HG03571 (cell line): ENCODE data around the gene REXO4.
A peak's percentile ranks its signal among the peaks of the same experiment; 100 is the strongest.
"Not testable (repeated sequence)": the region's sequence is repeated elsewhere in the genome, so short reads cannot be mapped to it uniquely, and the experiment has no call there.

ENCODE experiments used
- ATAC-seq: cut with Tn5 transposase; IDR thresholded peaks from one replicate; pipeline ENCODE4 v1.9.1; 2021; ENCODE audit not compliant: unreplicated experiment

Gene REXO4

GRCh38 chr9:133421615-133422542 lies 4.1 kb upstream of the REXO4 start, which contains the start of gene ADAMTS13:
Gene ADAMTS13, plus strand, starts transcription at chr9:133422367. Its CDS starts 77 bp downstream, at chr9:133422444.
- ATAC-seq, result no peak

GRCh38 chr9:133420392-133420827 lies 2.6 kb upstream of the REXO4 start:
- ATAC-seq, result no peak

GRCh38 chr9:133419005-133419404 lies 1.2 kb upstream of the REXO4 start:
- no peak for ATAC-seq

GRCh38 chr9:133415170-133415569 lies 2.6 kb downstream of the REXO4 start:
- ATAC-seq, result no peak

- ATAC-seq, result no peak
These were observed 9.8 kb downstream of the REXO4 start for GRCh38 chr9:133408042-133408441.

- ATAC-seq, result peak; percentile 57
These were observed 11.1 kb downstream of the REXO4 start for GRCh38 chr9:133406480-133407307.

GRCh38 chr9:133405508-133406438 lies 12.0 kb downstream of the REXO4 start:
- no peak for ATAC-seq

GRCh38 chr9:133404454-133405002 lies 13.3 kb downstream of the REXO4 start:
- no peak for ATAC-seq

- no peak for ATAC-seq
These were observed 13.9 kb downstream of the REXO4 start for GRCh38 chr9:133403766-133404453.

GRCh38 chr9:133402689-133403088 lies 15.1 kb downstream of the REXO4 start:
- no peak for ATAC-seq

GRCh38 chr9:133401588-133401987 lies 16.2 kb downstream of the REXO4 start:
- no peak for ATAC-seq

GRCh38 chr9:133400292-133400691 lies 17.5 kb downstream of the REXO4 start:
- ATAC-seq, result no peak

GRCh38 chr9:133397895-133398294 lies 19.9 kb downstream of the REXO4 start:
- ATAC-seq, result no peak

GRCh38 chr9:133397370-133397769 lies 20.4 kb downstream of the REXO4 start:
- ATAC-seq, result no peak

- no peak for ATAC-seq
These were observed 20.9 kb downstream of the REXO4 start for GRCh38 chr9:133396952-133397351.

GRCh38 chr9:133394687-133395271 lies 23.0 kb downstream of the REXO4 start:
- no peak for ATAC-seq

GRCh38 chr9:133393399-133393798 lies 24.4 kb downstream of the REXO4 start:
- ATAC-seq, result no peak

GRCh38 chr9:133392308-133392707 lies 25.5 kb downstream of the REXO4 start:
- not testable (repeated sequence) for ATAC-seq

- ATAC-seq, result not testable (repeated sequence)
These were observed 26.4 kb downstream of the REXO4 start for GRCh38 chr9:133391449-133391848.
